ENCODE data around the gene SLC28A3.

The SLC28A3 gene

GRCh38 chr9:84235511-84235910 is 105.0 kb downstream of the SLC28A3 start:
- no peak for DNase-seq

GRCh38 chr9:84230355-84231145 is 110.0 kb downstream of the SLC28A3 start:
- no peak for DNase-seq

- DNase-seq: no peak
These were observed 111.4 kb downstream of the SLC28A3 start for GRCh38 chr9:84229191-84229590.

GRCh38 chr9:84228130-84228720 is 112.3 kb downstream of the SLC28A3 start:
- DNase-seq: no peak

GRCh38 chr9:84226126-84226525 is 114.4 kb downstream of the SLC28A3 start:
- DNase-seq: no peak

Data from 8988T (cell line).